Mammary epithelial cell (primary cell): Measurements from ENCODE around the gene FBXO47.

Experiments used
- CTCF ChIP-seq, 2 donors: IDR thresholded peaks in 1 of 2; conservative IDR thresholded peaks in 1 of 2; 2 replicates each; pipeline ENCODE4 v1.5.1; 2011 to 2012; ENCODE audit warnings: inconsistent platforms in 2 of 2, low read length in 2 of 2, mild to moderate bottlenecking in 2 of 2, control low read depth in 1 of 2, low read depth in 1 of 2; ENCODE audit not compliant: insufficient read depth in 1 of 2; ENCODE audit errors: extremely low read depth in 1 of 2
- EZH2 ChIP-seq: IDR thresholded peaks from 2 replicates; pipeline ENCODE4 v1.6.1; 2012; ENCODE audit warnings: low read length, inconsistent platforms, borderline replicate concordance

GRCh38 chr17:38903404-38903803, 63.8 kb downstream of the FBXO47 start:
- TF ChIP-seq CTCF (conservative IDR thresholded peaks at IDR 0.05 in 1 of 2, IDR thresholded peaks at IDR 0.05 in 1 of 2; ENCODE audit: extremely low read depth in 1 of 2, insufficient read depth in 1 of 2, low read depth in 1 of 2, low read length in 2 of 2), result no peak
- no peak for TF ChIP-seq EZH2
